SW 1271 (cell line): ENCODE results near the gene SERTM1.

Source experiments
- DNase-seq, 2 experiments: peaks; one replicate each; lab custom pipeline; 2025; lab: John Stamatoyannopoulos, UW

The SERTM1 gene

GRCh38 chr13:36710396-36710795, 36.6 kb downstream of the SERTM1 start:
- no peak for DNase-seq

DNA sequence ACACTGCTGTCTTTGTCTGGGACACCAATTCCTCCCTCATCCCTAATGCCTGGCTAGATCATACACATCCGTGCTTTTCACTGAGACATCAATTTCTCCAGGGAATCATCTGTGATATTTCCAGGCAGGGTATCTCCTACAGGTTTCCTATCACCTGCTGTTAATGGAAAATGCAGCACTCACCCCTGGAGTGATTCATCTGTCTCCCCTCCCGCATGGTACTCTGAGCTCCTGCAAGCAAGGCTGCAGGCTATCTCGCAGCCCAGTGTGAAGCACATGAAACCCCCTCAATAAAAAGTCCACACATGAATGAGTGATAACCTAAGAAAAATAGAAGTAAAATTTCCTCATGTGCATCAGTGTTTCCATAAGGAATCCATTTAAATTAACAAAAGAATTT, 38.5 kb downstream of the SERTM1 start:
- no peak for DNase-seq

DNA sequence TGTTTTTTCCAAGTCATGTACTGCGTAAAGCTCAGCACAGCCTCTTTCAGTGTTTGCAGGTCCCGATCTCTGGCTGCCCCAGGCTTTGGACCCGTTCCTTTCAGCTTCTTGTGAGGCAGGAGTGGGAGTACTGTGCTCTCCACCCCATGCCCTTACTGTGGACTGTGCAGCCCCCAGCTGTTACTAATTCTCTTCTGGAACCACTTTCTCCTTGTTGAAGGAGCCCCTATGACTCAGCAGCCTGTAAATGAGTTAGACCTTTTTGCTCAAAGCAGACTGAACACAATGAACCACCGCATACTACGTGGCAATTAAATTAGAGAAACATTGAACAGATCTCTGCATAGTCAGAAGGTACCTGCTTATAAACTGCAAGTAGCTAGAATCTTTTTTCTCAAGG, 39.0 kb downstream of the SERTM1 start:
- DNase-seq: no peak

GRCh38 chr13:36713887-36714286, 40.1 kb downstream of the SERTM1 start:
- no peak for DNase-seq

DNA sequence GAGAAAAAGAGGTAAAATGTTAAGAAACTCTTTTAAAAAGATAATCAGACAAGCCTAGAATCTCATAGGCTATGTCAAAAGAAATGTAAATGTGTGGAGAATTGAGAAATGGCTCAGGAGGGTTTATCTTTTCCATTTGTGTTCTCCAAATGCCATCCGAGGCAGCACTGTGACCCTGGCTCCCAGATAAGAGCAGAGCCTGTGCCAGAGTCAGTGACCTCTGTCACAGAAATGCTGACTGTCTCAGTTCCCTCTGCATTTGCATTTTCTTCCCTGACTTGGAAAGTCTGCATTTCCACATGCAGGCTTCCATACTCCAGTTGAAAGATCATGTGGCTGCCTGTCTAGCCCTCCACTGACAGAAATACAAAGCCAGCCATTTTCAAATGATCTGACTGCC, 42.0 kb downstream of the SERTM1 start:
- DNase-seq: no peak

DNA sequence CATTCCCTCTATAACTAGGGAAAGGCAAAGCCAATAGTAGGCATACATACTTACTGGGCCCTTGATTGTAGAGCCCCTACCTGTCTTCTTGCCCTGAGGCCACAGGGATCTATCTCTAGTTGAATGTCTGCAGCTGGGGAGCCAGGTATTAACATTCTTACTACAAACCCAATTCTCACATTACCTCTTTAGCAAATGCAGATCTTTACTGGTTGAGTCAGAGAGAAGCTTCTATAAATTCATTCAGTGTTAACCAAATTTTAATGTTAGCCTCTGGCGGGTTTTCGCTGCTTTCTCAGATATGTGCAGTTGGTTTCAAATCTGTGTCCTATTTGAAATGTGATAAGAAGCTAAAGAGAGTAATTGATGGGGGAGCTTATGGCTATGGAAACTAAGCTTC, 43.2 kb downstream of the SERTM1 start:
- no peak for DNase-seq

- DNase-seq: no peak
Observed at GRCh38 chr13:36717966-36718545, 44.2 kb downstream of the SERTM1 start.

DNA sequence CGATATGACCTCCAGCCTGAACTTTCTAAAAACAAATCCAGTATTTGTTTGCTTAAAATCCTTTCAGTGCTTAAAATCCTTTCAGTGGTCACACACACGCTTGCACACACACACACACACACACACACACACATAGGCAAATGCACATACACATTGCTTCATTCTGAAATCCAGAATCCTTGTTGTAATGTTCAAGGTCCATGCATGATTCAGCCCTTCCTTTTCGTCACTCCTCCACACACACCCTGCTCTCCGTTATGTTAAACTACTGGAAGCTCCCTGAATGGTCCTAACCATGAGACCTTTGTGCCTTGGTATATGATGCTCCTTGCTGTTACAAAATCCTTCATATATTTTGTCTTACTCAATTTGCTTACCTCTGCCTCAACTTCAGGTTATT, 44.9 kb downstream of the SERTM1 start:
- no peak for DNase-seq

GRCh38 chr13:36724141-36724540, 50.3 kb downstream of the SERTM1 start:
- DNase-seq: no peak

DNA sequence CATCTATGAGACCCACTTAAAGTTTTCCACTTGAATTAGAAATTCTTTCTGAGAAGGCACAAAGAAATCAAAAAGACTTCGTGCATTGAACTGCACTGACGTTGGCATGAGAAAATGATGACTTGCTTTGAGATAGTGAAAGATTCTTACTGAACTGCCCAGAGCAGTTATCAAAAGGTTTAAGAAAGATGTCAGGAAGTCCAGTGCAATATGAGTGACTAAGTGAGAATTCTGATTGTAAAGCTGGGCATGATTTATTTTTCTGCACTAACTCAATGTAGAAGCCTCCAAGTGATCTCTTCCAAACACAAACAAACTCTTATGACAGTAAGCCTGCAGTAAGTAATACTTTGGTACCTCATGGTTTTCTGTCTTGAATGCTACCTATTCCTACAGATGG, 52.1 kb downstream of the SERTM1 start:
- no peak for DNase-seq

DNA sequence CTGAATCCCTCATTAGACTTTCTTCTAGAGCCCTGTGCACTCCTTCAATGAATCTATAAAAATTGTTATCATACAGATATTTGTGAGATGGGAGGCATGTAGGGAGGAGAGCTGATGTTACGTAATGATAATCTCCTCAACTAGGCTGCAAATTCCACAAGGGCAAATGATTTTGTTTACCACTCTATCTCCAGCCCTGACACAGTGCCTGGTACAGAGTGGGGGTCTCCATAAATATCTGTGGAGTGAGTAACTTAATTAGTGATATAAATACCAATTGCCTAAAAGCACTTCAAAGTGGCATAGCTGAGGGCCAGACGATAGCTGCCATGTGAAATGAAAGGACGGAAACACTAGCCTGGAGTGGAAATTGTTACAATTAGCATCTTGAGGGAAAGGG, 54.2 kb downstream of the SERTM1 start:
- no peak for DNase-seq

DNA sequence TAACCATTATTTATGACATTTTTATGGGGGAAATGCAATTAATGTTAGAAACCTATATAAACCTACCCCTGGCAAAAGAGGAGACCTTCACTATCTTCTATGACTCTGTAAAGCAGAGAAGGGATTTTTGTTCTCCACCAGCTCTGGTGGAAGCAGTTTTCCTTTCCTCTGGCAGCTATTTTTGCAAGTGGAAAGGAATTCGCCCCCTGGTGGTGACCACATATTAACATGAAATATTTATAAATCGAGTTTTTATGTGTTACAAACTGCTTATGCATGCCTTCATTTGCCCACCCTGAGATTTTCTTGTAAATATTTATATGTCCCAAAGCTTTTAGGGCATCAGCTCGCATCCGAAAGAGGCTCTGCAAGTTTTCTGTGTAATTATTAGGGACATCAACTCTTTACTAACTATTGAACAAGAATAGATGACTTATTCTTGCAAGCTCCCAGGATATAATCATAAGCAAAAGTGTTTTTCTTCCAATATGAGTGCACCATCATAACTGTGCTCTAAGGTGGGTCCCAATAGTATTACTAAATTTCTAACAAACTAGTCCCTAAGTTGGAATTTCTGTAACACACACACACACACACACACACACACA, 62.4 kb downstream of the SERTM1 start:
- peak; percentile 7 to 49 for DNase-seq

GRCh38 chr13:36737524-36738083, 63.8 kb downstream of the SERTM1 start:
- no peak for DNase-seq

- no peak for DNase-seq
Observed at GRCh38 chr13:36745436-36745835, 71.6 kb downstream of the SERTM1 start.

GRCh38 chr13:36746051-36746450, 72.2 kb downstream of the SERTM1 start:
- no peak for DNase-seq
